ENCODE results near the gene SPATS2.
A peak's percentile ranks its signal among the peaks of the same experiment; 100 is the strongest.

The SPATS2 gene

GRCh38 chr12:49336645-49337584, 30.3 kb upstream of the SPATS2 start, which contains the start of gene C1QL4:
C1QL4 (minus strand) TSS chr12:49337188; CDS start chr12:49336477, 711 bp downstream.
- DNase-seq: peak; percentile 94

GRCh38 chr12:49338830-49339463, 28.3 kb upstream of the SPATS2 start:
- no peak for DNase-seq

- DNase-seq: no peak
Observed at GRCh38 chr12:49339464-49339861, 27.8 kb upstream of the SPATS2 start.

GRCh38 chr12:49340095-49340870, 27.0 kb upstream of the SPATS2 start:
- DNase-seq: no peak

GRCh38 chr12:49340971-49341776, 26.1 kb upstream of the SPATS2 start:
- DNase-seq: no peak

GRCh38 chr12:49341777-49342065, 25.5 kb upstream of the SPATS2 start:
- no peak for DNase-seq

GRCh38 chr12:49342066-49342913, 25.0 kb upstream of the SPATS2 start:
- DNase-seq: peak; percentile 99

- DNase-seq: no peak
Observed at GRCh38 chr12:49342914-49343731, 24.1 kb upstream of the SPATS2 start.

- DNase-seq: no peak
Observed at GRCh38 chr12:49344486-49345050, 22.7 kb upstream of the SPATS2 start.

GRCh38 chr12:49345051-49345824, 22.0 kb upstream of the SPATS2 start:
- peak; percentile 81 for DNase-seq

GRCh38 chr12:49345825-49346658, 21.2 kb upstream of the SPATS2 start:
- no peak for DNase-seq

- peak; percentile 79 for DNase-seq
Observed at GRCh38 chr12:49346659-49347310, 20.5 kb upstream of the SPATS2 start, which contains the start of gene DNAJC22. DNAJC22 (plus strand) TSS chr12:49346888; CDS start chr12:49348873, 1,985 bp downstream.

GRCh38 chr12:49347311-49348193, 19.7 kb upstream of the SPATS2 start:
- DNase-seq: peak; percentile 93

- DNase-seq: no peak
Observed at GRCh38 chr12:49348781-49349180, 18.5 kb upstream of the SPATS2 start.

- DNase-seq: no peak
Observed at GRCh38 chr12:49349266-49349665, 18.0 kb upstream of the SPATS2 start.

GRCh38 chr12:49352351-49352750, 14.9 kb upstream of the SPATS2 start:
- DNase-seq: no peak

- DNase-seq: no peak
Observed at GRCh38 chr12:49355913-49356312, 11.3 kb upstream of the SPATS2 start.
